Mucosa of descending colon (tissue), 3 donors: ENCODE results near the gene ZKSCAN3. TPM values are rescaled to one million over a fixed set of nuclear protein-coding genes. Genes with fewer than 3 reads are reported as not detected.

ENCODE experiments used
- ATAC-seq: fragments of 200-7000 bp; cut with Tn5 transposase; one replicate; pipeline ENCODE4 v1.9.1; 2020; ENCODE audit warnings: mild to moderate bottlenecking, moderate library complexity
- DNase-seq, 3 donors: peaks; one replicate each; pipeline ENCODE4 v3.0.0-alpha.2; 2020
- H3K36me3 ChIP-seq: fragments of 200-600 bp; one replicate; pipeline ENCODE4 v1.8.0; 2021; ENCODE audit warnings: low read depth, mild to moderate bottlenecking
- H3K4me1 ChIP-seq: fragments of 200-600 bp; one replicate; pipeline ENCODE4 v1.8.0; 2021; ENCODE audit warnings: low read depth, mild to moderate bottlenecking
- H3K4me3 ChIP-seq: fragments of 200-600 bp; one replicate; pipeline ENCODE4 v1.8.0; 2021; ENCODE audit warnings: mild to moderate bottlenecking
- H3K9me3 ChIP-seq: fragments of 200-600 bp; one replicate; pipeline ENCODE4 v1.8.0; 2021; ENCODE audit warnings: mild to moderate bottlenecking
- intact Hi-C, 2 donors: fragments of 100-400 bp; cut with DNase I in 1 of 2; cut with micrococcal nuclease in 1 of 2; formaldehyde crosslinking; loops; one replicate each; pipeline versions ENCODE4 v1.11.0 to v1.11.1; 2022; cut with DNase I, micrococcal nuclease
- total RNA-seq, 3 donors: library from RNA; stranded (reverse); fragmentation: NEBNext Ultra II Directional in 2 of 3; extraction: Animal tissue kit (Norgen Biotek cat#: 25700) in 2 of 3; gene quantifications; one replicate each; pipeline versions ENCODE4 v1.2.1 to v1.2.4, GENCODE V29; 2021 to 2023
- TF ChIP-seq, protein P1 (sequence below): fragments of 200-600 bp; IDR thresholded peaks from one replicate; pipeline ENCODE4 v1.8.0; 2022; ENCODE audit warnings: antibody characterized with exemption, mild to moderate bottlenecking
- donor health status: DM: no; HTN: no; CAD: no; lungs with moderate emphysema.
- donor health status: DM: no; HTN: no; CAD: no.
- donor health status: DM: no; HTN: yes; CAD: no.

The ZKSCAN3 gene
- total RNA-seq, 3 donors from 2014 or later: 5.2 to 12.8 (median 6.1) TPM

DNA sequence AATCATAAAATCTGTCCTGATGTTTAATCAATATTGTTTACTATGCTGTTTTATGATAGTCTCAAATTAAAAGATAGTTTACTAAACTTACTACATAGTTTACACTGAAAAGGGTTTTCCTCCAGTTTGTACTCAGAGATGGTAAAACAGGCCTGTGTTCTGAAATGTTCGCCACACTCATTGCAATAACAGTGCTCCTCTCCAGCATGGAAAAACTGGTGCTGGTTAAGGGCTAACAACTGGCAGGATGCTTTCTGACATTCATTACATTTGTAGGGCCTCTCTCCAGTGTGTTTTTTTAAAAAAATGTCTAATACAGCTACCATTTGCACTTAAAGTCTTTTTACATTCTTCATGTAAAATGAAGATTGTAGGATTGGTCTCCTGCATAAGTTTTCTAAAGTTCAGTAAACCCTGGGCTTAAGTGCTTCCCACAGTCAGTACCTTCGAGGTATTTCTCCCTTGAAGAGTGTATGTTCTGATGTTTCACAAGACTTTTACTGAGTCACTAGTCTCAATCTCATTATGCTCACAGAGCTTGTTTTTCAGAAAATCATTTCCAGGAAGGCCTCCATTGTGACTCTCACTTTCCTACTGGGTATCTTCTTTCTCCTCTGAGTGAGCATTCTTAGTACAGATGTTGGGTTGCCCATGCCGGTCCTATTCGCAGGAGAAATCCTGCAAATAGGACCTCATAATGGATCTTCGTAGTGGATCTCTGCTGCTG is 58.5 kb downstream of the ZKSCAN3 start:
- no peaks in the 10 kb centered on the region for H3K4me1 ChIP-seq
- no peaks in the 10 kb centered on the region for H3K36me3 ChIP-seq
- H3K4me3 ChIP-seq: no peak overlapping the region
- H3K9me3 ChIP-seq: no peaks in the 10 kb centered on the region
- no peak for DNase-seq
- intact Hi-C loops: no loop called here
- TF ChIP-seq, protein P1, sequence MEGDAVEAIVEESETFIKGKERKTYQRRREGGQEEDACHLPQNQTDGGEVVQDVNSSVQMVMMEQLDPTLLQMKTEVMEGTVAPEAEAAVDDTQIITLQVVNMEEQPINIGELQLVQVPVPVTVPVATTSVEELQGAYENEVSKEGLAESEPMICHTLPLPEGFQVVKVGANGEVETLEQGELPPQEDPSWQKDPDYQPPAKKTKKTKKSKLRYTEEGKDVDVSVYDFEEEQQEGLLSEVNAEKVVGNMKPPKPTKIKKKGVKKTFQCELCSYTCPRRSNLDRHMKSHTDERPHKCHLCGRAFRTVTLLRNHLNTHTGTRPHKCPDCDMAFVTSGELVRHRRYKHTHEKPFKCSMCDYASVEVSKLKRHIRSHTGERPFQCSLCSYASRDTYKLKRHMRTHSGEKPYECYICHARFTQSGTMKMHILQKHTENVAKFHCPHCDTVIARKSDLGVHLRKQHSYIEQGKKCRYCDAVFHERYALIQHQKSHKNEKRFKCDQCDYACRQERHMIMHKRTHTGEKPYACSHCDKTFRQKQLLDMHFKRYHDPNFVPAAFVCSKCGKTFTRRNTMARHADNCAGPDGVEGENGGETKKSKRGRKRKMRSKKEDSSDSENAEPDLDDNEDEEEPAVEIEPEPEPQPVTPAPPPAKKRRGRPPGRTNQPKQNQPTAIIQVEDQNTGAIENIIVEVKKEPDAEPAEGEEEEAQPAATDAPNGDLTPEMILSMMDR: no peak
- ATAC-seq: no peak

- intact Hi-C loops: no loop called here
- no peak for ATAC-seq
These were observed 61.0 kb downstream of the ZKSCAN3 start for GRCh38 chr6:28410767-28411166.

DNA sequence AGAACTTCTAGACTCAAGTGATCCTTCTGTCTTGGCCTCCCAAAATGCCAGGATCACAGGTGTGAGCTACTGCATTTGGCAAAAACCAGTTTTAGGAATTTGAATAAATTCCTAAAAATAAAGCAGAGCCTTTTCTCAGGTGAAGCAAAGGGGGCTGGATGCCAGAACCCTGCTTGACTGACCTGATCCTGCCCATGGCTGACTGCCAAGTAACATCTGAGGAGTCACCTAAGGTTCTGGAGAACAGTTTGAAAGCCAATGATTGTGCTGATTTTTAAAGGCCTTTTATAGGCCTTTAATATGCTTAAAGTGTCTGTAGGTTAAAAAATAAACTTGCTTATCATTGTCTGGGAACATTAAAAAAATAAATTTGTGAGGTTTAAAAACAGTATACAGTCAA is 63.9 kb downstream of the ZKSCAN3 start:
- DNase-seq (no peak), ATAC-seq (no peak)
- H3K36me3 ChIP-seq: no peaks in the 10 kb centered on the region
- TF ChIP-seq, protein P1: no peak
- no peaks in the 10 kb centered on the region for H3K4me1 ChIP-seq
- H3K9me3 ChIP-seq: no peaks in the 10 kb centered on the region
- intact Hi-C loops: no loop called here
- H3K4me3 ChIP-seq: no peak overlapping the region

More at GRCh38 chr6:28410767-28411166, 61.0 kb downstream of the ZKSCAN3 start:
- Histone ChIP-seq H3K9me3 (no peaks in the 10 kb centered on the region), H3K4me3 (no peak overlapping the region), H3K36me3 (no peaks in the 10 kb centered on the region), H3K4me1 (no peaks in the 10 kb centered on the region)
- TF ChIP-seq, protein P1: no peak
- no peak for DNase-seq

Other genes starting within 250 kb of the ZKSCAN3 start
- 1 to 10 TPM; 7.4 to 9.5 (median 8.3) TPM for gene ZSCAN16, start 225.3 kb upstream of the ZKSCAN3 start, total RNA-seq
- 10 to 100 TPM; 11.6 to 26.7 (median 16.6) TPM for gene ZKSCAN8, start 208.1 kb upstream of the ZKSCAN3 start, total RNA-seq
- gene ZSCAN9, start 124.7 kb upstream of the ZKSCAN3 start, total RNA-seq: 10 to 100 TPM; 14.1 to 15.7 (median 14.9) TPM
- 1 to 10 TPM; 4.0 to 6.1 (median 5.5) TPM for gene ZKSCAN4, start 97.7 kb upstream of the ZKSCAN3 start, total RNA-seq
- gene NKAPL, start 90.7 kb upstream of the ZKSCAN3 start, total RNA-seq: 1 to 10 TPM in 1 of 3 donors, under 1 TPM in 1, not detected in 1; 0.24 to 2.8 TPM
- 10 to 100 TPM in 1 of 3 donors, 1 to 10 TPM in 2; 8.2 to 17.7 (median 9.2) TPM for gene ZSCAN26, start 82.8 kb upstream of the ZKSCAN3 start, total RNA-seq
- gene PGBD1, start 68.4 kb upstream of the ZKSCAN3 start, total RNA-seq: 1 to 10 TPM in 2 of 3 donors, under 1 TPM in 1; 0.75 to 6.6 (median 1.9) TPM
- gene ZSCAN31, start 13.8 kb upstream of the ZKSCAN3 start, total RNA-seq: 10 to 100 TPM in 1 of 3 donors, 1 to 10 TPM in 2; 6.3 to 20.5 (median 8.7) TPM
- 1 to 10 TPM; 4.3 to 6.9 (median 5.0) TPM for gene ZSCAN12, start 49.8 kb downstream of the ZKSCAN3 start, total RNA-seq
- gene ZSCAN23, start 93.5 kb downstream of the ZKSCAN3 start, total RNA-seq: 1 to 10 TPM in 2 of 3 donors, under 1 TPM in 1; 0.89 to 3.0 (median 2.0) TPM
- gene GPX6, start 165.8 kb downstream of the ZKSCAN3 start, total RNA-seq: not detected
- gene GPX5, start 175.9 kb downstream of the ZKSCAN3 start, total RNA-seq: not detected